Ascending aorta (tissue), 2 donors: ENCODE results near the gene B3GNT8. TPM values are rescaled to one million over a fixed set of nuclear protein-coding genes. Genes with fewer than 3 reads are reported as not detected.

Experiments
- DNase-seq, 2 donors: peaks; one replicate each; pipeline ENCODE4 v3.0.0-alpha.2; 2019; ENCODE audit warnings: low spot score in 2 of 2
- H3K27ac ChIP-seq, 2 donors: fragments of 200-600 bp; sonication (generic); one replicate each; pipeline ENCODE4 v1.5.1; 2016 to 2017; ENCODE audit warnings: mild to moderate bottlenecking in 1 of 2
- H3K27me3 ChIP-seq: fragments of 200-600 bp; sonication (generic); one replicate; pipeline ENCODE4 v1.5.1; 2017
- H3K36me3 ChIP-seq, 2 donors: fragments of 200-600 bp; sonication (generic); one replicate each; pipeline ENCODE4 v1.5.1; 2016
- H3K4me1 ChIP-seq, 2 donors: fragments of 200-600 bp; sonication (generic); one replicate each; pipeline ENCODE4 v1.5.1; 2016 to 2017; ENCODE audit warnings: mild to moderate bottlenecking in 1 of 2
- H3K4me3 ChIP-seq, 2 donors: fragments of 200-600 bp; sonication (generic); one replicate each; pipeline ENCODE4 v1.5.1; 2016 to 2017; ENCODE audit warnings: mild to moderate bottlenecking in 1 of 2
- H3K9me3 ChIP-seq, 2 donors: fragments of 200-600 bp; sonication (generic); one replicate each; pipeline ENCODE4 v1.5.1; 2016
- intact Hi-C: fragments of 100-400 bp; cut with DNase I; formaldehyde crosslinking; loops from one replicate; pipeline ENCODE4 v1.15.1; 2023
- total RNA-seq: library from RNA; depleted of rRNA; stranded (reverse); fragments of >200 nt; gene quantifications from one replicate; pipeline ENCODE4 v1.1.0, GENCODE V29; 2016
- TF ChIP-seq, protein P1 (sequence below), 3 experiments: fragments of 200-600 bp in 2 of 3; fragments of 450-650 bp in 1 of 3; sonication (generic) in 2 of 3; IDR thresholded peaks; one replicate each; pipeline ENCODE4 v1.5.1; 2016 to 2019; ENCODE audit warnings: antibody characterized with exemption in 3 of 3, mild to moderate bottlenecking in 1 of 3, moderate library complexity in 1 of 3

Gene B3GNT8
- total RNA-seq, 1 donor from 2014 or later = 3.7 TPM

DNA sequence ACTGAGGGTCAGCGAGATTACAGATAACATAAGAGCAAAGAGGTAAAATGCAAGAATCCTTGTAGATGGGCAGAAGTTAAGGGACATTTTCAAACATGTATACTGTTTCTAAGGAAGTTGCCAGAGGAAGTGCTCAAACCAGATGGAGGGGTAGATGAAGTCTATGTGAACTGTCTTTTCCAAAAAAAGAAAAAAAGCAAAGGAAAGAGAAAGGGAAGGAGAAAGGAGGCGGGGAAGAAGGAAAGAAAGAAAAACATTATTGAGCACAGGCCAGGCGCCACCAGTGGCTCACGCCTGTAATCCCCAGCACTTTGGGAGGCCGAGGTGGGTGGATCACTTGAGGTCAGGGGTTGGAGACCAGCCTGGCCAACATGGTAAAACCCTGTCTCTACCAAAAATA, 7.3 kb upstream of the B3GNT8 start:
- Histone ChIP-seq H3K9me3 (no peaks in the 10 kb centered on the region), H3K4me3 (no peak overlapping the region), H3K4me1 (no peaks in the 10 kb centered on the region), H3K27ac (no peak overlapping the region), H3K36me3 (peaks cover 33 to 46% of the 10 kb centered on the region in 2 donors), H3K27me3 (no peaks in the 10 kb centered on the region)
- TF ChIP-seq, protein P1, sequence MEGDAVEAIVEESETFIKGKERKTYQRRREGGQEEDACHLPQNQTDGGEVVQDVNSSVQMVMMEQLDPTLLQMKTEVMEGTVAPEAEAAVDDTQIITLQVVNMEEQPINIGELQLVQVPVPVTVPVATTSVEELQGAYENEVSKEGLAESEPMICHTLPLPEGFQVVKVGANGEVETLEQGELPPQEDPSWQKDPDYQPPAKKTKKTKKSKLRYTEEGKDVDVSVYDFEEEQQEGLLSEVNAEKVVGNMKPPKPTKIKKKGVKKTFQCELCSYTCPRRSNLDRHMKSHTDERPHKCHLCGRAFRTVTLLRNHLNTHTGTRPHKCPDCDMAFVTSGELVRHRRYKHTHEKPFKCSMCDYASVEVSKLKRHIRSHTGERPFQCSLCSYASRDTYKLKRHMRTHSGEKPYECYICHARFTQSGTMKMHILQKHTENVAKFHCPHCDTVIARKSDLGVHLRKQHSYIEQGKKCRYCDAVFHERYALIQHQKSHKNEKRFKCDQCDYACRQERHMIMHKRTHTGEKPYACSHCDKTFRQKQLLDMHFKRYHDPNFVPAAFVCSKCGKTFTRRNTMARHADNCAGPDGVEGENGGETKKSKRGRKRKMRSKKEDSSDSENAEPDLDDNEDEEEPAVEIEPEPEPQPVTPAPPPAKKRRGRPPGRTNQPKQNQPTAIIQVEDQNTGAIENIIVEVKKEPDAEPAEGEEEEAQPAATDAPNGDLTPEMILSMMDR (IDR thresholded peaks at IDR 0.05) = no peak
- no peak for DNase-seq
- intact Hi-C loops = loop anchor here (10.0 kb wide), 1 partner anchor 640 kb away; the partner anchor contains the start of genes GRIK5 and ZNF574

DNA sequence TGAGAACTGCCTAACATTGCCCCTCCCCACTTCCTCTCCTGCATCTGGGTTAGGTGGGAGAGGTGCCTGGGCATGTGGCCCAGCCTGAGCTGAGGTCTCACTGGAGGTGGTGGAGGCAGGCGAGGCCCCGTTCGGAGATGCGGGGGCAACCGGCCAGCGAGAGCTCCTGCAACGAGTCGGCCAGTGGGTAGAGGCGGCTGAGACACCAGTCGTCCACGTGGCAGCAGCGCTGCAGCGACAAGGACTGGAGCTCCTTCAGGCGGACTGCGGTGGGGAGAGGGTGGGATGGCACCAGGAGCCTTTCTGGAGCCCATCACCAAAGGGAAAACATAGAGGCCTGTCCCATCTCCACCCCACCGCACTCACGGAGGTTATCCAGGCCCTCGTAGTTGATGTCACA, 6.0 kb upstream of the B3GNT8 start:
- intact Hi-C loops = loop anchor here (10.0 kb wide), 1 partner anchor 642 kb away; the partner anchor contains the start of genes GRIK5 and ZNF574
- H3K27ac ChIP-seq = no peak overlapping the region
- H3K27me3 ChIP-seq = no peaks in the 10 kb centered on the region
- H3K36me3 ChIP-seq = peaks cover 32 to 46% of the 10 kb centered on the region in 2 donors
- peaks cover 5 to 6% of the 10 kb centered on the region in 2 donors for H3K4me1 ChIP-seq
- H3K9me3 ChIP-seq = no peaks in the 10 kb centered on the region
- H3K4me3 ChIP-seq = no peak overlapping the region
- TF ChIP-seq, protein P1 (IDR thresholded peaks at IDR 0.05) = no peak
- DNase-seq = no peak

DNA sequence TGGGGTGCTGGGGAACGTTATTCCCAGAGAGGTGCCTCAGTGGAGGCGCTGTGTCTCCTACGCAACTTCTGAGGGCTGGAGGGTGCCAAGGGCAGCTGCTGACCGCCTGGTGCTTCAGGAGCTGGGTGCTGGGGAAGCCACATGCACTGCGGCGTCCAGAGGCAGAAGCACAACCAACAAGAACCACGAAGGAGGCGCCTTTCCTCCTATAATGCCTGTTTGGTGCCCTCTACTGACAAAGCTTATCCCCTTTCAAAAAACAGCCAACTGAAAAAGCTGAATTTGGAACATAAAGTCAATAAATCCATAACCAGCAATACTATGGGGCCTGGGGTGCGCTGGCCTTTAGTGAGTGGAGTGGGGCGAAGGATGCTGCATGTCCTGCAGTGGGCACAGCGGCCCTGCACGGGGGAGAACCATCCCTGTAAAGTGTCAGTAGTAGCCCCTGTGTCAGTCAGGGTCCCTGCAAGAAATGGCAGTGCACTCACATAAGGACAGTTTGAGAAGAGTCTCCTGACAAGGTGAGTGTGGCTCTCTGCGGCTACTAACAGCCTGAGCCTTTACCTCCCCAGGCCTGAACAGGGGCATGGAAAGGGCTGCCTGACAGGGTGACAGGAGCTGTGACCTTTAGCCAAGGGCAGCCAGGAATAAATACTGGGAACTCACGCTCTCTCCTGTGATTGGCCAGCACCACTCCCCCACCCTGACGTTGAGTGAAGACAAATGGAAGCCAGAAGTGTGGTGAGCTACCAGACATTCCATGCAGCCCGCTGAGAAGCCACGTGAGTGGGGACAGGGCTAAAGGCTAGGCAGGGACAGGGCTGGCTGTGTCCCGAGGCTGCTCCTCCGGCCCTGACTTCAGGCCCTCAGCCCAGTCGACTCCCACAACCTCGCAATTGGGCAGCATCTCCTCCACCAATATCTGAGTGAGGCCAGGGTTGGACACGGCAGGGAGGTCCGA, 4.5 kb upstream of the B3GNT8 start:
- Histone ChIP-seq H3K4me1 (peaks cover 6 to 14% of the 10 kb centered on the region in 2 donors), H3K36me3 (peaks cover 25 to 46% of the 10 kb centered on the region in 2 donors), H3K27ac (no peak overlapping the region), H3K9me3 (no peaks in the 10 kb centered on the region), H3K4me3 (no peak overlapping the region), H3K27me3 (no peaks in the 10 kb centered on the region)
- TF ChIP-seq, protein P1 (IDR thresholded peaks at IDR 0.05) = peak in 1 of 3 experiments; percentile 15
- intact Hi-C loops = loop anchor here (10.0 kb wide), 1 partner anchor 643 kb away; the partner anchor contains the start of genes GRIK5 and ZNF574
- no peak for DNase-seq

DNA sequence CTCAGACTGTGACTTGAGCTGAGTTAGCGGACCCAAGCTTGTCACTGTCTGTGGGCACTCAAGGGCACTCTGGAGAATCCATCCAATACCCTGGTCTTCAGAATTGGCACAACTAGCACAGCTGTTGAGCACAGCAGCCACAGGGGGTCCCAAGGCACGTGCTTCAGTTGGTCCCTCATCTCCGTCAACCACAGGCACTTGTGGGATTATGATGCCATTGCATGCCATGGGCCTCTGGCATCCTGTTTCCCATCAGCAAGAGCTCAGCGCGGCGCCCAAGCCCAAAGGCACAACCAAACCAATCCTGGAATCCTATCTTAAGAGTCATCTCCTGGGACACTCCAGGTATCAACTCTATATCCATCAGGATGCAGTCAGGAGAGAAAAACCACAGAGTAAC, 3.7 kb upstream of the B3GNT8 start:
- intact Hi-C loops = loop anchor here (10.0 kb wide), 1 partner anchor 644 kb away; the partner anchor contains the start of genes GRIK5 and ZNF574
- H3K9me3 ChIP-seq = no peaks in the 10 kb centered on the region
- H3K36me3 ChIP-seq = peaks cover 22 to 38% of the 10 kb centered on the region in 2 donors
- H3K27me3 ChIP-seq = no peaks in the 10 kb centered on the region
- DNase-seq = no peak
- H3K4me3 ChIP-seq = no peak overlapping the region
- H3K4me1 ChIP-seq = peaks cover 9 to 21% of the 10 kb centered on the region in 2 donors
- TF ChIP-seq, protein P1 (IDR thresholded peaks at IDR 0.05) = no peak
- no peak overlapping the region for H3K27ac ChIP-seq

DNA sequence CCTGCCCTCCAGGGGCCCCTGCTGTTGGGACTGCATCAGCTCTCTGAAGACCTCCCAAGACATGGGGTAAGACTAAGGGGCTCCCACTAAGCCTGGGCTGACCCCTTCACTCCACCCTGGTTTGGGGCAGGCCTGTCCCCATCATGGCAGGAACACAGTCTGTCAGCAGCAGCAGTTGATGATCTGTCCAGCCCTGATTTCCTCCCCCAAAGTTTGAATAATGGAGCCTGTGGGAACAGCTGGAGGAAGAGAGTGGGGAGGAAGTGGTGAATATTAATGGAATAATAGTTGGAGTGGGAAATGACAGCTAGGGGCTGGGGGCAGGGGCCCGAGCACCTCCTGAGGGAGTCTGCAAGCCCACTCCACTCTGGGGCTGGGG, 1.3 kb upstream of the B3GNT8 start:
- Histone ChIP-seq H3K36me3 (peaks cover 33 to 47% of the 10 kb centered on the region in 2 donors), H3K27ac (peak overlapping the region; percentile 79 to 89), H3K4me1 (peaks cover 9 to 21% of the 10 kb centered on the region in 2 donors), H3K9me3 (no peaks in the 10 kb centered on the region), H3K27me3 (no peaks in the 10 kb centered on the region), H3K4me3 (peak overlapping the region; percentile 48 to 80)
- intact Hi-C loops = loop anchor here (5.0 kb wide), 1 partner anchor 106 kb away; no protein-coding TSS in a partner anchor
- TF ChIP-seq, protein P1 (IDR thresholded peaks at IDR 0.05) = no peak
- DNase-seq = no peak
